CD8-positive, alpha-beta memory T cell (primary cell): Measurements from ENCODE around the gene GFY. TPM values are rescaled to one million over a fixed set of nuclear protein-coding genes. Genes with fewer than 3 reads are reported as not detected.

Source experiments
- CTCF ChIA-PET: fragments of 350-600 bp; sonication (Branson Sonifier 250); formaldehyde crosslinking; loops from one replicate; lab custom pipeline; 2021; ENCODE audit warnings: antibody characterized with exemption; lab: Charles Lee
- POLR2A ChIA-PET: fragments of 350-600 bp; sonication (Branson Sonifier 250); formaldehyde crosslinking; loops from one replicate; lab custom pipeline; 2021; ENCODE audit warnings: antibody characterized with exemption; lab: Charles Lee
- DNase-seq, 5 donors: peaks; one replicate each; pipeline versions ENCODE4 v3.0.0 to v3.0.0-alpha.2; 2020 to 2022; ENCODE audit warnings: mixed read lengths in 1 of 5
- H3K27ac ChIP-seq: one replicate; pipeline ENCODE4 v1.7.0; 2013; ENCODE audit warnings: low read depth, mild to moderate bottlenecking, low read length, moderate library complexity
- H3K27me3 ChIP-seq: 2 replicates; pipeline ENCODE4 v1.7.0; 2013; ENCODE audit warnings: low read length, mild to moderate bottlenecking; ENCODE audit not compliant: insufficient read depth, poor library complexity, severe bottlenecking
- H3K36me3 ChIP-seq: 2 replicates; pipeline ENCODE4 v1.7.0; 2013; ENCODE audit warnings: mild to moderate bottlenecking, low read length, moderate library complexity; ENCODE audit not compliant: insufficient read depth
- H3K4me1 ChIP-seq: 2 replicates; pipeline ENCODE4 v1.7.0; 2013; ENCODE audit warnings: mild to moderate bottlenecking, low read length, moderate library complexity; ENCODE audit not compliant: insufficient read depth
- H3K4me3 ChIP-seq: 2 replicates; pipeline ENCODE4 v1.7.0; 2013; ENCODE audit warnings: mild to moderate bottlenecking, low read length
- H3K9me3 ChIP-seq: 2 replicates; pipeline ENCODE4 v1.7.0; 2013; ENCODE audit warnings: mild to moderate bottlenecking, low read length
- H3K27ac Mint-ChIP-seq, 8 donors: one replicate each; pipeline ENCODE4 v1.8.0; 2020 to 2021; ENCODE audit warnings: mixed read lengths in 8 of 8, mild to moderate bottlenecking in 6 of 8, inconsistent platforms in 3 of 8, moderate library complexity in 3 of 8
- H3K27me3 Mint-ChIP-seq, 2 donors: one replicate each; pipeline ENCODE4 v1.8.0; 2020 to 2021; ENCODE audit warnings: mixed read lengths in 2 of 2, mild to moderate bottlenecking in 1 of 2, moderate library complexity in 1 of 2
- H3K36me3 Mint-ChIP-seq, 3 donors: one replicate each; pipeline ENCODE4 v1.8.0; 2020 to 2021; ENCODE audit warnings: mixed read lengths in 3 of 3, inconsistent platforms in 1 of 3, mild to moderate bottlenecking in 1 of 3
- H3K4me1 Mint-ChIP-seq, 3 donors: one replicate each; pipeline ENCODE4 v1.8.0; 2020 to 2021; ENCODE audit warnings: mixed read lengths in 3 of 3, inconsistent platforms in 1 of 3, mild to moderate bottlenecking in 1 of 3
- H3K4me3 Mint-ChIP-seq, 7 donors: one replicate each; pipeline ENCODE4 v1.8.0; 2020 to 2021; ENCODE audit warnings: mixed read lengths in 7 of 7, mild to moderate bottlenecking in 6 of 7, moderate library complexity in 4 of 7, inconsistent platforms in 2 of 7
- H3K9me3 Mint-ChIP-seq, 5 donors: one replicate each; pipeline ENCODE4 v1.8.0; 2020 to 2022; ENCODE audit warnings: mixed read lengths in 5 of 5, mild to moderate bottlenecking in 3 of 5, moderate library complexity in 2 of 5, inconsistent platforms in 1 of 5
- polyA plus RNA-seq: library from polyadenylated mRNA; unstranded; fragments of 300-500 nt; fragmentation: Illumina TruSeq; gene quantifications from one replicate; pipeline ENCODE4 v1.2.3, GENCODE V29; 2021
- total RNA-seq, 2 experiments: library from RNA; stranded (reverse); gene quantifications; one replicate each; pipeline ENCODE4 v1.2.3, GENCODE V29; 2021

GFY gene
- total and polyA plus RNA-seq, 3 experiments from 2014 or later, result not detected

- H3K9me3 ChIP-seq, result no peaks in the 10 kb centered on the region
- H3K4me3 ChIP-seq, result peak within 1 kb of the TSS; percentile 75
- DNase-seq, result peak; percentile 84 to 98 (median 92)
- ChIA-PET CTCF (interaction anchor here (0.6 to 3.0 kb wide), 34 partner anchors 10 to 396 kb away, joined by 3 to 22 read pairs (median 5); partner anchors contain the start of genes ALDH16A1, PIH1D1, PRMT1 and RPS11), POLR2A (interaction anchor here (0.6 to 1.6 kb wide), 8 partner anchors 8 to 84 kb away, joined by 3 to 6 read pairs (median 3); no protein-coding TSS in a partner anchor)
- Mint-ChIP-seq H3K4me3 (peak within 1 kb of the TSS; percentile 90 to 98 (median 95)), H3K4me1 (peaks cover 44 to 65% (median 48%) of the 10 kb centered on the region in 3 donors), H3K9me3 (peaks cover 0 to 2% (median 0%) of the 10 kb centered on the region in 5 donors), H3K27me3 (peaks cover 0 to 4% of the 10 kb centered on the region in 2 donors), H3K27ac (peak within 1 kb of the TSS; percentile 95 to 100 (median 98)), H3K36me3 (peaks cover 3 to 18% (median 6%) of the 10 kb centered on the region in 3 donors)
- H3K4me1 ChIP-seq, result peaks cover 61% of the 10 kb centered on the region
- peaks cover 11% of the 10 kb centered on the region for H3K36me3 ChIP-seq
- no peaks in the 10 kb centered on the region for H3K27me3 ChIP-seq
- H3K27ac ChIP-seq, result peak within 1 kb of the TSS; percentile 74
Observed at GRCh38 chr19:49473868-49474541, 48.8 kb downstream of the GFY start, which contains the start of gene FLT3LG. Gene FLT3LG (plus strand): TSS chr19:49474215. CDS start chr19:49474640, 425 bp downstream.

- H3K27ac ChIP-seq, result peak overlapping the region; percentile 74
- Mint-ChIP-seq H3K27me3 (peaks cover 0 to 2% of the 10 kb centered on the region in 2 donors), H3K4me1 (peaks cover 42 to 61% (median 45%) of the 10 kb centered on the region in 3 donors), H3K9me3 (no peaks in the 10 kb centered on the region), H3K4me3 (peak overlapping the region; percentile 90 to 98 (median 95)), H3K27ac (peak overlapping the region; percentile 95 to 100 (median 98)), H3K36me3 (peaks cover 3 to 20% (median 6%) of the 10 kb centered on the region in 3 donors)
- no peaks in the 10 kb centered on the region for H3K9me3 ChIP-seq
- POLR2A ChIA-PET, result interaction anchor here (0.6 to 1.4 kb wide), 5 partner anchors 14 to 202 kb away, joined by 3 to 5 read pairs (median 4); partner anchors contain the start of genes RPL13A and RPS11
- H3K4me1 ChIP-seq, result peaks cover 56% of the 10 kb centered on the region
- CTCF ChIA-PET, result interaction anchor here (1.2 to 3.0 kb wide), 9 partner anchors 18 to 92 kb away, joined by 3 to 17 read pairs (median 8); partner anchors contain the start of gene RPS11
- H3K27me3 ChIP-seq, result no peaks in the 10 kb centered on the region
- H3K36me3 ChIP-seq, result peaks cover 11% of the 10 kb centered on the region
- H3K4me3 ChIP-seq, result peak overlapping the region; percentile 75
- no peak for DNase-seq
Observed at GRCh38 chr19:49474542-49474924, 49.3 kb downstream of the GFY start.

GRCh38 chr19:49475191-49475917 is 50.2 kb downstream of the GFY start:
- Mint-ChIP-seq H3K27me3 (peaks cover 0 to 2% of the 10 kb centered on the region in 2 donors), H3K4me3 (peak overlapping the region; percentile 90 to 98 (median 95)), H3K4me1 (peaks cover 34 to 54% (median 38%) of the 10 kb centered on the region in 3 donors), H3K27ac (peak overlapping the region; percentile 95 to 100 (median 98)), H3K36me3 (peaks cover 3 to 28% (median 6%) of the 10 kb centered on the region in 3 donors), H3K9me3 (no peaks in the 10 kb centered on the region)
- no peaks in the 10 kb centered on the region for H3K27me3 ChIP-seq
- H3K36me3 ChIP-seq, result peaks cover 17% of the 10 kb centered on the region
- H3K9me3 ChIP-seq, result no peaks in the 10 kb centered on the region
- H3K27ac ChIP-seq, result peak overlapping the region; percentile 74
- POLR2A ChIA-PET, result interaction anchor here (0.6 to 1.4 kb wide), 8 partner anchors 13 to 201 kb away, joined by 3 to 8 read pairs (median 4); partner anchors contain the start of genes PIH1D1, RPL13A and RPS11
- H3K4me1 ChIP-seq, result peaks cover 55% of the 10 kb centered on the region
- H3K4me3 ChIP-seq, result peak overlapping the region; percentile 75
- DNase-seq, result peak in 1 of 5 donors; percentile 41
- CTCF ChIA-PET, result interaction anchor here (0.9 to 3.0 kb wide), 16 partner anchors 9 to 142 kb away, joined by 3 to 13 read pairs (median 5); partner anchors contain the start of gene RPS11

- Mint-ChIP-seq H3K4me1 (peaks cover 28 to 48% (median 29%) of the 10 kb centered on the region in 3 donors), H3K36me3 (peaks cover 3 to 33% (median 6%) of the 10 kb centered on the region in 3 donors), H3K4me3 (peak overlapping the region; percentile 90 to 98 (median 95)), H3K27ac (peak overlapping the region; percentile 95 to 100 (median 98)), H3K9me3 (no peaks in the 10 kb centered on the region), H3K27me3 (peaks cover 0 to 3% of the 10 kb centered on the region in 2 donors)
- H3K4me3 ChIP-seq, result peak overlapping the region; percentile 75
- ChIA-PET CTCF (interaction anchor here (0.9 to 3.0 kb wide), 18 partner anchors 8 to 142 kb away, joined by 3 to 13 read pairs (median 5); partner anchors contain the start of genes PIH1D1 and RPS11), POLR2A (interaction anchor here (1.0 to 1.5 kb wide), 5 partner anchors 12 to 114 kb away, joined by 3 to 5 read pairs (median 5); partner anchors contain the start of genes PIH1D1 and RPL13A)
- no peaks in the 10 kb centered on the region for H3K9me3 ChIP-seq
- no peaks in the 10 kb centered on the region for H3K27me3 ChIP-seq
- peaks cover 17% of the 10 kb centered on the region for H3K36me3 ChIP-seq
- peak overlapping the region; percentile 74 for H3K27ac ChIP-seq
- peaks cover 51% of the 10 kb centered on the region for H3K4me1 ChIP-seq
- peak in 4 of 5 donors; percentile 46 to 79 (median 68) for DNase-seq
Observed at GRCh38 chr19:49475995-49476880, 51.0 kb downstream of the GFY start.

Other genes starting within 250 kb of the GFY start
- gene SLC6A16, start 100.2 kb upstream of the GFY start, total RNA-seq, result 1 to 10 TPM; 1.1 to 1.2 TPM
- 1.7 TPM for gene SLC6A16, start 100.2 kb upstream of the GFY start, polyA plus RNA-seq
- 100 to 1,000 TPM; 116 to 127 TPM for gene CD37, start 90.0 kb upstream of the GFY start, total RNA-seq
- gene CD37, start 90.0 kb upstream of the GFY start, polyA plus RNA-seq, result 188 TPM
- gene TEAD2, start 63.0 kb upstream of the GFY start, total RNA-seq, result not detected
- not detected for gene TEAD2, start 63.0 kb upstream of the GFY start, polyA plus RNA-seq
- gene DKKL1, start 61.5 kb upstream of the GFY start, total RNA-seq, result not detected
- gene DKKL1, start 61.5 kb upstream of the GFY start, polyA plus RNA-seq, result not detected
- under 1 TPM in 1 of 2 experiments, not detected in 1; 0.31 TPM for gene KASH5, start 37.1 kb upstream of the GFY start, total RNA-seq
- not detected for gene KASH5, start 37.1 kb upstream of the GFY start, polyA plus RNA-seq
- not detected for gene PTH2, start 1.9 kb upstream of the GFY start, total RNA-seq
- not detected for gene PTH2, start 1.9 kb upstream of the GFY start, polyA plus RNA-seq
- gene SLC17A7, start 16.1 kb downstream of the GFY start, total RNA-seq, result under 1 TPM; 0.07 to 0.09 TPM
- not detected for gene SLC17A7, start 16.1 kb downstream of the GFY start, polyA plus RNA-seq
- 100 to 1,000 TPM; 132 to 138 TPM for gene PIH1D1, start 26.4 kb downstream of the GFY start, total RNA-seq
- 81.8 TPM for gene PIH1D1, start 26.4 kb downstream of the GFY start, polyA plus RNA-seq
- gene ALDH16A1, start 27.8 kb downstream of the GFY start, total RNA-seq, result 10 to 100 TPM; 46.7 to 51.8 TPM
- gene ALDH16A1, start 27.8 kb downstream of the GFY start, polyA plus RNA-seq, result 32.5 TPM
- 10 to 100 TPM; 63.9 to 71.5 TPM for gene FLT3LG, start 48.8 kb downstream of the GFY start, total RNA-seq
- 148 TPM for gene FLT3LG, start 48.8 kb downstream of the GFY start, polyA plus RNA-seq
- gene RPL13A, start 62.2 kb downstream of the GFY start, total RNA-seq, result 1,000 to 10,000 TPM; 3,865 to 3,912 TPM
- gene RPL13A, start 62.2 kb downstream of the GFY start, polyA plus RNA-seq, result 2,679 TPM
- gene RPS11, start 71.0 kb downstream of the GFY start, total RNA-seq, result 1,000 to 10,000 TPM; 2,863 to 2,871 TPM
- gene RPS11, start 71.0 kb downstream of the GFY start, polyA plus RNA-seq, result 1,959 TPM
- 10 to 100 TPM; 16.2 to 16.3 TPM for gene FCGRT, start 87.3 kb downstream of the GFY start, total RNA-seq
- gene FCGRT, start 87.3 kb downstream of the GFY start, polyA plus RNA-seq, result 52.4 TPM
- 1 to 10 TPM; 1.4 to 1.7 TPM for gene RCN3, start 102.6 kb downstream of the GFY start, total RNA-seq
- 2.1 TPM for gene RCN3, start 102.6 kb downstream of the GFY start, polyA plus RNA-seq
- 10 to 100 TPM; 62.5 to 64.3 TPM for gene NOSIP, start 155.2 kb downstream of the GFY start, total RNA-seq
- 414 TPM for gene NOSIP, start 155.2 kb downstream of the GFY start, polyA plus RNA-seq
- 1 to 10 TPM; 1.2 TPM for gene PRRG2, start 155.9 kb downstream of the GFY start, total RNA-seq
- gene PRRG2, start 155.9 kb downstream of the GFY start, polyA plus RNA-seq, result 0.24 TPM
- 10 to 100 TPM; 25.9 to 27.5 TPM for gene PRR12, start 165.8 kb downstream of the GFY start, total RNA-seq
- 0.81 TPM for gene PRR12, start 165.8 kb downstream of the GFY start, polyA plus RNA-seq
- gene RRAS, start 214.8 kb downstream of the GFY start, total RNA-seq, result 1 to 10 TPM; 5.3 to 5.8 TPM
- 16.0 TPM for gene RRAS, start 214.8 kb downstream of the GFY start, polyA plus RNA-seq
- 10 to 100 TPM; 79.2 to 79.7 TPM for gene SCAF1, start 216.8 kb downstream of the GFY start, total RNA-seq
- gene SCAF1, start 216.8 kb downstream of the GFY start, polyA plus RNA-seq, result 3.2 TPM
- 100 to 1,000 TPM; 118 to 127 TPM for gene IRF3, start 240.5 kb downstream of the GFY start, total RNA-seq
- 81.7 TPM for gene IRF3, start 240.5 kb downstream of the GFY start, polyA plus RNA-seq
- gene BCL2L12, start 240.5 kb downstream of the GFY start, total RNA-seq, result 10 to 100 TPM; 68.2 to 70.9 TPM
- gene BCL2L12, start 240.5 kb downstream of the GFY start, polyA plus RNA-seq, result 18.9 TPM